ENCODE measurements around the gene KMT2A.
"Not testable (repeated sequence)": the region's sequence is repeated elsewhere in the genome, so short reads cannot be mapped to it uniquely, and the experiment has no call there.

KMT2A gene

GRCh38 chr11:118435290-118435892, 901 bp upstream of the KMT2A start:
- peak; percentile 49 for DNase-seq

GRCh38 chr11:118436639-118437207, 431 bp downstream of the KMT2A start:
- DNase-seq, result peak; percentile 51

GRCh38 chr11:118437208-118438125, 1.2 kb downstream of the KMT2A start:
- peak; percentile 45 for DNase-seq

GRCh38 chr11:118438314-118438931, 2.1 kb downstream of the KMT2A start:
- peak; percentile 35 for DNase-seq

- no peak for DNase-seq
Observed at GRCh38 chr11:118439646-118440045, 3.4 kb downstream of the KMT2A start.

GRCh38 chr11:118441770-118442275, 5.5 kb downstream of the KMT2A start:
- no peak for DNase-seq

GRCh38 chr11:118442301-118442700, 6.0 kb downstream of the KMT2A start:
- DNase-seq, result no peak

- no peak for DNase-seq
Observed at GRCh38 chr11:118442908-118443589, 6.8 kb downstream of the KMT2A start.

GRCh38 chr11:118443590-118444218, 7.4 kb downstream of the KMT2A start:
- DNase-seq, result no peak

- DNase-seq, result no peak
Observed at GRCh38 chr11:118447423-118447822, 11.1 kb downstream of the KMT2A start.

- no peak for DNase-seq
Observed at GRCh38 chr11:118448294-118448693, 12.0 kb downstream of the KMT2A start.

- DNase-seq, result no peak
Observed at GRCh38 chr11:118449316-118449918, 13.1 kb downstream of the KMT2A start.

- no peak for DNase-seq
Observed at GRCh38 chr11:118450451-118450850, 14.2 kb downstream of the KMT2A start.

- no peak for DNase-seq
Observed at GRCh38 chr11:118462178-118462577, 25.9 kb downstream of the KMT2A start.

GRCh38 chr11:118468968-118469367, 32.7 kb downstream of the KMT2A start:
- DNase-seq, result not testable (repeated sequence)

GRCh38 chr11:118471030-118471429, 34.7 kb downstream of the KMT2A start:
- DNase-seq, result no peak

GRCh38 chr11:118473537-118473936, 37.2 kb downstream of the KMT2A start:
- no peak for DNase-seq

- no peak for DNase-seq
Observed at GRCh38 chr11:118476676-118477075, 40.4 kb downstream of the KMT2A start.

GRCh38 chr11:118481238-118481637, 44.9 kb downstream of the KMT2A start:
- DNase-seq, result not testable (repeated sequence)

- no peak for DNase-seq
Observed at GRCh38 chr11:118484405-118484804, 48.1 kb downstream of the KMT2A start.

- no peak for DNase-seq
Observed at GRCh38 chr11:118485273-118485672, 49.0 kb downstream of the KMT2A start.

All from activated CD4-positive, alpha-beta T cell treated with anti-CD3 and anti-CD28 coated beads, Interleukin-2, amount 50 U/mL, for 1 hour (primary cell).